A673 (cell line): Measurements from ENCODE around the gene LRP4. TPM values are rescaled to one million over a fixed set of nuclear protein-coding genes. Genes with fewer than 3 reads are reported as not detected.

Experiments
- BruUV-seq: library from RNA; stranded (reverse); fragments of 400-500 nt; replicated peaks from 2 replicates; lab custom pipeline; 2021; lab: Mats Ljungman, UMichigan
- CTCF ChIA-PET: fragments of 300-600 bp; sonication (Branson Sonifier 250); formaldehyde crosslinking; loops from one replicate; lab custom pipeline; 2022; ENCODE audit warnings: antibody characterized with exemption; lab: Charles Lee
- POLR2A ChIA-PET: fragments of 300-600 bp; sonication (Branson Sonifier 250); formaldehyde crosslinking; loops from one replicate; lab custom pipeline; 2022; ENCODE audit warnings: antibody characterized with exemption; ENCODE audit not compliant: low non-redundant PET; lab: Charles Lee
- DNase-seq: peaks from one replicate; pipeline ENCODE4 v3.0.0-alpha.2; 2015; ENCODE audit warnings: low spot score
- H3K27ac ChIP-seq: fragments of 200-600 bp; sonication (generic); 2 replicates; pipeline ENCODE4 v1.5.1; 2016; ENCODE audit warnings: mixed run types, low read depth, mild to moderate bottlenecking, mixed read lengths, antibody characterized with exemption, low read length; ENCODE audit not compliant: poor library complexity, severe bottlenecking
- H3K27me3 ChIP-seq: fragments of 200-600 bp; sonication (generic); replicated peaks from 2 replicates; pipeline ENCODE4 v1.6.1; 2017; ENCODE audit warnings: mixed run types, low read depth, mild to moderate bottlenecking, mixed read lengths, antibody characterized with exemption, low read length; ENCODE audit not compliant: insufficient read depth, poor library complexity
- H3K36me3 ChIP-seq: fragments of 200-600 bp; sonication (generic); 2 replicates; pipeline ENCODE4 v1.6.1; 2016; ENCODE audit warnings: mixed run types, mild to moderate bottlenecking, mixed read lengths, antibody characterized with exemption, low read length; ENCODE audit not compliant: insufficient read depth, poor library complexity, severe bottlenecking
- H3K4me1 ChIP-seq: fragments of 200-600 bp; sonication (generic); 2 replicates; pipeline ENCODE4 v1.6.1; 2017; ENCODE audit warnings: mixed run types, mild to moderate bottlenecking, mixed read lengths, antibody characterized with exemption, low read length; ENCODE audit not compliant: insufficient read depth, poor library complexity, severe bottlenecking
- H3K4me3 ChIP-seq: fragments of 200-600 bp; sonication (generic); 2 replicates; pipeline ENCODE4 v1.5.1; 2016; ENCODE audit warnings: low read depth, mixed run types, mild to moderate bottlenecking, mixed read lengths, low read length; ENCODE audit not compliant: poor library complexity, severe bottlenecking
- H3K9me3 ChIP-seq: fragments of 200-600 bp; sonication (generic); 2 replicates; pipeline ENCODE4 v1.6.1; 2016; ENCODE audit warnings: mixed run types, low read depth, mild to moderate bottlenecking, mixed read lengths, antibody characterized with exemption, low read length; ENCODE audit not compliant: poor library complexity, severe bottlenecking
- EZH2 ChIP-seq: fragments of 200-600 bp; sonication (generic); IDR thresholded peaks from 2 replicates; pipeline ENCODE4 v1.6.1; 2017; ENCODE audit warnings: borderline replicate concordance, low read depth, mild to moderate bottlenecking, mixed read lengths, antibody characterized with exemption, low read length; ENCODE audit not compliant: poor library complexity, severe bottlenecking
- intact Hi-C: fragments of 100-400 bp; cut with micrococcal nuclease; formaldehyde crosslinking; loops from one replicate; pipeline ENCODE4 v1.10.0; 2022; ENCODE audit not compliant: unreplicated experiment
- total RNA-seq: library from RNA; stranded (reverse); gene quantifications from 2 replicates; pipeline ENCODE4 v1.2.3, GENCODE V29; 2021
- TF ChIP-seq, protein P1 (sequence below): fragments of 300-800, 200-600 bp; sonication (generic); conservative IDR thresholded peaks from 2 replicates; pipeline ENCODE4 v1.5.1; 2017; ENCODE audit warnings: low read depth, mild to moderate bottlenecking, antibody characterized with exemption, low read length, moderate library complexity, mixed read lengths

Gene LRP4
- total RNA-seq, 1 experiment from 2014 or later: 31.8 TPM

DNA sequence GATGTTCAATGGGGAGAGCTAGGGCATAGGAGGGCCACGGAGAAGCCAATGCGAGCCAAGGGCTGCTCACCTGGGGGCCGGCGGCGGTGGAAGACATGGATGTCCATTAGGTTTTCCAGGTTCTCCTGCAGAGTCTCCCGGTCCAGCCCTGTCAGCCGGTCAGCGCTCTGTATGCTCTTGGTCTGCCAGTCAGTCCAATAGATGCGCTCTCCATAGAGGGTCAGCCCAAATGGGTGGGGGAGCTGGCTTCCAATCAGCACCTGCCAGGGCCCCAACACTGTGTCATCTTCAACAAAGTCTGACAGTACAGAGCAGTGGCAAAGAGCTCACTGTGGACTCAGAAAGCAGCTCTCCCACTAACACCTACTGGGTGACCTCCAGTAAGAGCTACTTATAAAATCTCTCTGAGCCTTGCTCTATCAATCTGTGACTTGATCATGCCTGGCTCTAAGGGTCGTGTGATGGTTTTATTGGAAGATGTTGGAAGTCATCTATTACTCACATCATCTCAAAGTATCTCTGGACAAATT lies 39.2 kb downstream of the LRP4 start:
- H3K36me3 ChIP-seq: peaks cover 52% of the 10 kb centered on the region
- POLR2A ChIA-PET: no interaction called here
- intact Hi-C loops: no loop called here
- DNase-seq: no peak
- H3K27ac ChIP-seq: no peak overlapping the region
- no peaks in the 10 kb centered on the region for H3K4me1 ChIP-seq
- BruUV-seq: no TSS peak
- H3K27me3 ChIP-seq: no peaks in the 10 kb centered on the region
- CTCF ChIA-PET: no interaction called here
- no peak overlapping the region for H3K4me3 ChIP-seq
- no peaks in the 10 kb centered on the region for H3K9me3 ChIP-seq
- TF ChIP-seq, protein P1, sequence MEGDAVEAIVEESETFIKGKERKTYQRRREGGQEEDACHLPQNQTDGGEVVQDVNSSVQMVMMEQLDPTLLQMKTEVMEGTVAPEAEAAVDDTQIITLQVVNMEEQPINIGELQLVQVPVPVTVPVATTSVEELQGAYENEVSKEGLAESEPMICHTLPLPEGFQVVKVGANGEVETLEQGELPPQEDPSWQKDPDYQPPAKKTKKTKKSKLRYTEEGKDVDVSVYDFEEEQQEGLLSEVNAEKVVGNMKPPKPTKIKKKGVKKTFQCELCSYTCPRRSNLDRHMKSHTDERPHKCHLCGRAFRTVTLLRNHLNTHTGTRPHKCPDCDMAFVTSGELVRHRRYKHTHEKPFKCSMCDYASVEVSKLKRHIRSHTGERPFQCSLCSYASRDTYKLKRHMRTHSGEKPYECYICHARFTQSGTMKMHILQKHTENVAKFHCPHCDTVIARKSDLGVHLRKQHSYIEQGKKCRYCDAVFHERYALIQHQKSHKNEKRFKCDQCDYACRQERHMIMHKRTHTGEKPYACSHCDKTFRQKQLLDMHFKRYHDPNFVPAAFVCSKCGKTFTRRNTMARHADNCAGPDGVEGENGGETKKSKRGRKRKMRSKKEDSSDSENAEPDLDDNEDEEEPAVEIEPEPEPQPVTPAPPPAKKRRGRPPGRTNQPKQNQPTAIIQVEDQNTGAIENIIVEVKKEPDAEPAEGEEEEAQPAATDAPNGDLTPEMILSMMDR: no peak
- TF ChIP-seq EZH2: no peak

GRCh38 chr11:46877580-46877979 lies 40.8 kb downstream of the LRP4 start:
- no TSS peak for BruUV-seq
- no peaks in the 10 kb centered on the region for H3K4me1 ChIP-seq
- POLR2A ChIA-PET: no interaction called here
- H3K27me3 ChIP-seq: no peaks in the 10 kb centered on the region
- peaks cover 60% of the 10 kb centered on the region for H3K36me3 ChIP-seq
- TF ChIP-seq, protein P1: no peak
- TF ChIP-seq EZH2: no peak
- H3K27ac ChIP-seq: no peak overlapping the region
- DNase-seq: no peak
- no peak overlapping the region for H3K4me3 ChIP-seq
- CTCF ChIA-PET: no interaction called here
- intact Hi-C loops: no loop called here
- no peaks in the 10 kb centered on the region for H3K9me3 ChIP-seq

DNA sequence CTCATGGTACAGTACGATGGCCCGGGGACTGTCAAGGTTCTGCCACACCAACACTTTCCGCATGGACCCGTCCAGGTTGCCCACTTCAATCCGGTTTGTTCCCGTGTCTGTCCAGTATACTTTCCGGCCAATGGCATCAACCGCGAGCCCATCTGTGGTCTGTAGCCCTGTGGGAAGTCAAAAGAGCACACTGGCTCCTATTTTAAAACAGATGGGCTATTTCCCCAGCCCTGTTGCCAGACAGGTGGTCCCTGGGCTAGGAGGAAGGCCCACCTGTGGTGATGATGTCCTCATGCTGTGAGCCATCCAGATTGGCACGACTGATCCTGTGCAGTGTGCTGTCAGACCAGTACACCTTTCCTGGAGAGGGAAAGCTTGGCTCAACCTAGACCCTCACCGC lies 41.9 kb downstream of the LRP4 start:
- Histone ChIP-seq H3K27me3 (no peaks in the 10 kb centered on the region), H3K4me3 (no peak overlapping the region), H3K4me1 (no peaks in the 10 kb centered on the region), H3K9me3 (no peaks in the 10 kb centered on the region), H3K27ac (no peak overlapping the region), H3K36me3 (peaks cover 69% of the 10 kb centered on the region)
- no peak for DNase-seq
- TF ChIP-seq EZH2: no peak
- TF ChIP-seq, protein P1: no peak
- CTCF ChIA-PET: no interaction called here
- POLR2A ChIA-PET: no interaction called here
- BruUV-seq: no TSS peak
- intact Hi-C loops: no loop called here
